Glomerular endothelial cell (primary cell): Measurements from ENCODE around the gene ZNF608. TPM values are rescaled to one million over a fixed set of nuclear protein-coding genes. Genes with fewer than 3 reads are reported as not detected.

Experiments
- DNase-seq: peaks from one replicate; pipeline ENCODE4 v3.0.0-alpha.2; 2011; ENCODE audit warnings: low read depth, low spot score; ENCODE audit errors: extremely low read depth
- total RNA-seq: library from RNA; depleted of rRNA; stranded (reverse); fragments of >200 nt; gene quantifications from 2 replicates; pipeline ENCODE4 v1.2.3, GENCODE V29; 2015

ZNF608 gene
- total RNA-seq = 26.8 and 30.9 TPM in 2 replicates

GRCh38 chr5:124745928-124746915 lies at the start of gene ZNF608:
ZNF608 (minus strand) TSS chr5:124746639; CDS start chr5:124744989, 1,650 bp downstream.
- DNase-seq = peak; percentile 70

GRCh38 chr5:124795829-124796228 lies 49.4 kb upstream of the ZNF608 start:
- no peak for DNase-seq

- no peak for DNase-seq
These were observed 44.7 kb upstream of the ZNF608 start for GRCh38 chr5:124790895-124791732.

GRCh38 chr5:124790301-124790894 lies 44.0 kb upstream of the ZNF608 start:
- DNase-seq = no peak

- DNase-seq = no peak
These were observed 42.7 kb upstream of the ZNF608 start for GRCh38 chr5:124789104-124789605.

- no peak for DNase-seq
These were observed 37.4 kb upstream of the ZNF608 start for GRCh38 chr5:124783794-124784193.

GRCh38 chr5:124783285-124783684 lies 36.8 kb upstream of the ZNF608 start:
- no peak for DNase-seq

- DNase-seq = no peak
These were observed 35.8 kb upstream of the ZNF608 start for GRCh38 chr5:124782262-124782661.

- DNase-seq = no peak
These were observed 33.6 kb upstream of the ZNF608 start for GRCh38 chr5:124780011-124780410.

- no peak for DNase-seq
These were observed 27.2 kb upstream of the ZNF608 start for GRCh38 chr5:124773315-124774311.

- DNase-seq = no peak
These were observed 26.2 kb upstream of the ZNF608 start for GRCh38 chr5:124772457-124773200.

GRCh38 chr5:124771761-124772160 lies 25.3 kb upstream of the ZNF608 start:
- no peak for DNase-seq

GRCh38 chr5:124764992-124765611 lies 18.7 kb upstream of the ZNF608 start:
- no peak for DNase-seq

- no peak for DNase-seq
These were observed 18.1 kb upstream of the ZNF608 start for GRCh38 chr5:124764585-124764984.

GRCh38 chr5:124761010-124761409 lies 14.6 kb upstream of the ZNF608 start:
- no peak for DNase-seq

GRCh38 chr5:124760608-124761007 lies 14.2 kb upstream of the ZNF608 start:
- no peak for DNase-seq

- DNase-seq = no peak
These were observed 9.1 kb upstream of the ZNF608 start for GRCh38 chr5:124755565-124755964.

- DNase-seq = no peak
These were observed 8.6 kb upstream of the ZNF608 start for GRCh38 chr5:124755041-124755440.
